Smooth muscle cell (in vitro differentiated cells): Measurements from ENCODE around the gene ACAP1. TPM values are rescaled to one million over a fixed set of nuclear protein-coding genes. Genes with fewer than 3 reads are reported as not detected.
A peak's percentile ranks its signal among the peaks of the same experiment; 100 is the strongest.

ENCODE experiments used
- DNase-seq: peaks from one replicate; lab custom pipeline; 2025; ENCODE audit not compliant: unreplicated experiment; lab: John Stamatoyannopoulos, UW
- H2AFZ ChIP-seq: fragments of 200-600 bp; sonication (generic); 2 replicates; pipeline ENCODE4 v1.6.0; 2016; ENCODE audit warnings: antibody characterized with exemption, low read depth, mild to moderate bottlenecking
- H3F3A ChIP-seq: fragments of 200-600 bp; sonication (generic); 2 replicates; pipeline ENCODE4 v1.6.0; 2017; ENCODE audit warnings: antibody characterized with exemption, low read depth
- H3K27ac ChIP-seq: fragments of 200-600 bp; sonication (generic); 2 replicates; pipeline ENCODE4 v1.5.1; 2016; ENCODE audit warnings: low read depth, mild to moderate bottlenecking
- H3K27me3 ChIP-seq: fragments of 200-600 bp; sonication (generic); 2 replicates; pipeline ENCODE4 v1.6.1; 2016; ENCODE audit warnings: low read depth, mild to moderate bottlenecking
- H3K36me3 ChIP-seq: fragments of 200-600 bp; sonication (generic); 2 replicates; pipeline ENCODE4 v1.5.1; 2016; ENCODE audit warnings: low read depth
- H3K4me1 ChIP-seq: fragments of 200-600 bp; sonication (generic); 2 replicates; pipeline ENCODE4 v1.5.1; 2016; ENCODE audit warnings: low read depth
- H3K4me2 ChIP-seq: fragments of 200-600 bp; sonication (generic); 2 replicates; pipeline ENCODE4 v1.6.0; 2016; ENCODE audit warnings: mild to moderate bottlenecking
- H3K4me3 ChIP-seq: fragments of 200-600 bp; sonication (generic); 2 replicates; pipeline ENCODE4 v1.5.1; 2016; ENCODE audit warnings: mild to moderate bottlenecking
- H3K79me2 ChIP-seq: fragments of 200-600 bp; sonication (generic); 2 replicates; pipeline ENCODE4 v1.6.0; 2016; ENCODE audit warnings: low read depth, mild to moderate bottlenecking
- H3K9ac ChIP-seq: fragments of 200-600 bp; sonication (generic); 2 replicates; pipeline ENCODE4 v1.6.0; 2016; ENCODE audit warnings: low read depth
- H3K9me3 ChIP-seq: fragments of 200-600 bp; sonication (generic); replicated peaks from 2 replicates; pipeline ENCODE4 v1.5.1; 2016; ENCODE audit warnings: low read depth
- H4K20me1 ChIP-seq: fragments of 200-600 bp; sonication (generic); 2 replicates; pipeline ENCODE4 v1.6.0; 2016; ENCODE audit warnings: low read depth
- WGBS: methylation state at CpG from one replicate; pipeline ENCODE4 v1.1.7; 2016; ENCODE audit warnings: low lambda C conversion rate; 5-methylcytosine and 5-hydroxymethylcytosine counted together
- polyA plus RNA-seq: library from polyadenylated mRNA; unstranded; fragments of >200 nt; fragmentation: Nextera tagmentation; extraction: Ambion mirVana; gene quantifications from 2 replicates; pipeline ENCODE4 v1.2.1, GENCODE V29; 2016
- total RNA-seq: library from RNA; depleted of rRNA; stranded (reverse); fragments of >200 nt; gene quantifications from 2 replicates; pipeline ENCODE4 v1.2.3, GENCODE V29; 2014
- TF ChIP-seq, protein P1 (sequence below): fragments of 200-600 bp; sonication (generic); IDR thresholded peaks from 2 replicates; pipeline ENCODE4 v1.5.1; 2017; ENCODE audit warnings: borderline replicate concordance, mild to moderate bottlenecking, antibody characterized with exemption; ENCODE audit not compliant: insufficient read depth, poor library complexity, severe bottlenecking

Gene ACAP1
- total and polyA plus RNA-seq, 2 experiments from 2014 or later: 15.2 to 31.6 TPM

- TF ChIP-seq, protein P1, sequence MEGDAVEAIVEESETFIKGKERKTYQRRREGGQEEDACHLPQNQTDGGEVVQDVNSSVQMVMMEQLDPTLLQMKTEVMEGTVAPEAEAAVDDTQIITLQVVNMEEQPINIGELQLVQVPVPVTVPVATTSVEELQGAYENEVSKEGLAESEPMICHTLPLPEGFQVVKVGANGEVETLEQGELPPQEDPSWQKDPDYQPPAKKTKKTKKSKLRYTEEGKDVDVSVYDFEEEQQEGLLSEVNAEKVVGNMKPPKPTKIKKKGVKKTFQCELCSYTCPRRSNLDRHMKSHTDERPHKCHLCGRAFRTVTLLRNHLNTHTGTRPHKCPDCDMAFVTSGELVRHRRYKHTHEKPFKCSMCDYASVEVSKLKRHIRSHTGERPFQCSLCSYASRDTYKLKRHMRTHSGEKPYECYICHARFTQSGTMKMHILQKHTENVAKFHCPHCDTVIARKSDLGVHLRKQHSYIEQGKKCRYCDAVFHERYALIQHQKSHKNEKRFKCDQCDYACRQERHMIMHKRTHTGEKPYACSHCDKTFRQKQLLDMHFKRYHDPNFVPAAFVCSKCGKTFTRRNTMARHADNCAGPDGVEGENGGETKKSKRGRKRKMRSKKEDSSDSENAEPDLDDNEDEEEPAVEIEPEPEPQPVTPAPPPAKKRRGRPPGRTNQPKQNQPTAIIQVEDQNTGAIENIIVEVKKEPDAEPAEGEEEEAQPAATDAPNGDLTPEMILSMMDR: no peak
- H3K27me3 ChIP-seq: no peaks in the 10 kb centered on the region
- WGBS: 91% methylated on average over 37 of the region's 37 CpGs
- H3K79me2 ChIP-seq: peaks cover 32% of the 10 kb centered on the region
- peak overlapping the region; percentile 89 for H3K4me3 ChIP-seq
- peak overlapping the region; percentile 100 for H3K27ac ChIP-seq
- H3K36me3 ChIP-seq: no peaks in the 10 kb centered on the region
- peaks cover 35% of the 10 kb centered on the region for H3F3A ChIP-seq
- peak overlapping the region; percentile 97 for H3K4me2 ChIP-seq
- H4K20me1 ChIP-seq: peaks cover 22% of the 10 kb centered on the region
- no peak overlapping the region for H2AFZ ChIP-seq
- H3K9ac ChIP-seq: peak overlapping the region; percentile 99
- H3K9me3 ChIP-seq: no peaks in the 10 kb centered on the region
- no peak for DNase-seq
- H3K4me1 ChIP-seq: peaks cover 35% of the 10 kb centered on the region
Measured at GRCh38 chr17:7352910-7353635, 16.7 kb downstream of the ACAP1 start.

DNA sequence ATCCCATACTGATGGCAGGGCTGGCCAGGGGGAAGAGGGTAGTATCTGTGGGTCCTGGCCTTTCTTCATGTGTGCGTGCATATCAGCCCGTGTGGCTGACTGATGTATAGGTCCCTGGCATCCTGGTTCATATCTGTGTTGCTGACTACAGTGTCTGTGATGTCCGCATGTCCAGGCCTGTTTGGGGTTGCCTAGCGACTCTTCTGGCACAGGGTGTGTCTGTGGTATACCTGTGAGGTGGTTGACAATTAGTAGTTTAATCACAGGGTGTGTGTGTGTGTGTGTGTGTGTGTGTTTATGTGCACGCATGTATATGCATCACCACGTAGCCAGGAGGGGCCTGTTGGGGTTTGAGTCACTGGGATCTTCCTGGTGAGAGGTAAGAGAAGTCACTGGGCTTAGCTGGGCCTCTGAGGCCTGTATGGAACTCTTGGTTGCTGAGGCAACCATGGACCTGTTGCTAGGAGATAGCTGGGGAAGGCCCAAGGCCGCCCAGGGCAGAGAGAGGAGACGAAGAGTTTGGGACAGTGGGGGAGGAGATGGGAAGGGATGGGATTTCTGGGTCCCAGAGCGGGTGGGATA lies 18.0 kb downstream of the ACAP1 start:
- H3K4me1 ChIP-seq: peaks cover 31% of the 10 kb centered on the region
- no peaks in the 10 kb centered on the region for H3K9me3 ChIP-seq
- WGBS: 57% methylated on average over 9 of the region's 9 CpGs
- peak overlapping the region; percentile 100 for H3K27ac ChIP-seq
- peak overlapping the region; percentile 97 for H3K4me2 ChIP-seq
- H4K20me1 ChIP-seq: peaks cover 14% of the 10 kb centered on the region
- H3F3A ChIP-seq: peaks cover 32% of the 10 kb centered on the region
- peak overlapping the region; percentile 99 for H3K9ac ChIP-seq
- peaks cover 28% of the 10 kb centered on the region for H3K79me2 ChIP-seq
- no peak for DNase-seq
- H3K4me3 ChIP-seq: peak overlapping the region; percentile 89
- H2AFZ ChIP-seq: no peak overlapping the region
- TF ChIP-seq, protein P1: no peak
- H3K36me3 ChIP-seq: no peaks in the 10 kb centered on the region
- no peaks in the 10 kb centered on the region for H3K27me3 ChIP-seq

GRCh38 chr17:7355053-7355452 lies 18.7 kb downstream of the ACAP1 start, which contains the start of gene TMEM95:
Gene TMEM95, plus strand, starts transcription at chr17:7355156. Its CDS starts 49 bp downstream, at chr17:7355205.
- no peaks in the 10 kb centered on the region for H3K27me3 ChIP-seq
- peak within 1 kb of the TSS; percentile 99 for H3K9ac ChIP-seq
- no peaks in the 10 kb centered on the region for H3K9me3 ChIP-seq
- WGBS: 18% methylated on average over 10 of the region's 10 CpGs
- H3K4me3 ChIP-seq: peak within 1 kb of the TSS; percentile 89
- TF ChIP-seq, protein P1: no peak
- peaks cover 14% of the 10 kb centered on the region for H4K20me1 ChIP-seq
- peak within 1 kb of the TSS; percentile 97 for H3K4me2 ChIP-seq
- peaks cover 28% of the 10 kb centered on the region for H3K79me2 ChIP-seq
- H3K36me3 ChIP-seq: no peaks in the 10 kb centered on the region
- DNase-seq: peak; percentile 35
- H3K27ac ChIP-seq: peak within 1 kb of the TSS; percentile 100
- H3K4me1 ChIP-seq: peaks cover 24% of the 10 kb centered on the region
- H3F3A ChIP-seq: peaks cover 32% of the 10 kb centered on the region
- H2AFZ ChIP-seq: no peak within 1 kb of the TSS
